ENCODE data around the gene MYO10. TPM values are rescaled to one million over a fixed set of nuclear protein-coding genes. Genes with fewer than 3 reads are reported as not detected.

MYO10 gene
- total RNA-seq, 4 donors from 2014 or later, result 21.0 to 29.8 (median 27.3) TPM

DNA sequence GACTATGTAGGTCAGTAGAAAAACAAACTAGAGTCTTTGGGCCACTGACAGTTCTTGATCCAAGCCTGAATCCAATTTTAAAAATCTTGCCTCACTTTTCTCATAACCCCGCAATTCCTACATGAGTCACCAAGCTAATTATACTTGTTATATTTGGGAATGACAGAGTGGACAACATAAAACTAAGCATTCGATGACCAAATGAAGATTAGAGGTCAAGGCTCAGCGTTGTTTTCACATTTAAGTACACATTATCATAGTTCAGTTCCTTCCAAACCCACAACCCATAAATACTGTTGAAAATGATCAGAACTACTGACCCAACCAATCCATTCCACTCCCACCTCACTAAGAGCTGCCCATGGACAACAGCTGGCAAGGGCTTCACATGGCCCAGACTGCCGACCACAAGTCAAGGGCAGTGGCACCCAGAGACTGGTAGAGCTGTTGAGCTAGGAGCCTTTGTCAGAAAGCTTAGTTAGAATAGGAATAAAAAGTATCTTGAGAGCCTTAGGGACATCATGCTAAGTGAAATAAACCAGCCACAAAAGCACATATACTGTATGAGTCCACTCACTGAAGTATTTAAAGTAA lies 64.2 kb downstream of the MYO10 start:
- peaks cover 0 to 29% (median 12%) of the 10 kb centered on the region in 3 donors for H3K4me1 ChIP-seq
- intact Hi-C loops (cut with DNase I), result no loop called here
- DNase-seq, result no peak
- peak overlapping the region in 3 of 4 donors; percentile 50 to 70 (median 69) for H3K27ac ChIP-seq
- no peaks in the 10 kb centered on the region for H3K27me3 ChIP-seq
- H3K36me3 ChIP-seq, result peaks cover 0 to 38% (median 0%) of the 10 kb centered on the region in 3 donors
- H3K4me3 ChIP-seq, result no peak overlapping the region
- WGBS, 2 donors, result 55 to 79% methylated on average over 4 of the region's 4 CpGs
- no peak for TF ChIP-seq POLR2A (IDR thresholded peaks at IDR 0.05)
- TF ChIP-seq, protein P1, sequence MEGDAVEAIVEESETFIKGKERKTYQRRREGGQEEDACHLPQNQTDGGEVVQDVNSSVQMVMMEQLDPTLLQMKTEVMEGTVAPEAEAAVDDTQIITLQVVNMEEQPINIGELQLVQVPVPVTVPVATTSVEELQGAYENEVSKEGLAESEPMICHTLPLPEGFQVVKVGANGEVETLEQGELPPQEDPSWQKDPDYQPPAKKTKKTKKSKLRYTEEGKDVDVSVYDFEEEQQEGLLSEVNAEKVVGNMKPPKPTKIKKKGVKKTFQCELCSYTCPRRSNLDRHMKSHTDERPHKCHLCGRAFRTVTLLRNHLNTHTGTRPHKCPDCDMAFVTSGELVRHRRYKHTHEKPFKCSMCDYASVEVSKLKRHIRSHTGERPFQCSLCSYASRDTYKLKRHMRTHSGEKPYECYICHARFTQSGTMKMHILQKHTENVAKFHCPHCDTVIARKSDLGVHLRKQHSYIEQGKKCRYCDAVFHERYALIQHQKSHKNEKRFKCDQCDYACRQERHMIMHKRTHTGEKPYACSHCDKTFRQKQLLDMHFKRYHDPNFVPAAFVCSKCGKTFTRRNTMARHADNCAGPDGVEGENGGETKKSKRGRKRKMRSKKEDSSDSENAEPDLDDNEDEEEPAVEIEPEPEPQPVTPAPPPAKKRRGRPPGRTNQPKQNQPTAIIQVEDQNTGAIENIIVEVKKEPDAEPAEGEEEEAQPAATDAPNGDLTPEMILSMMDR (IDR thresholded peaks at IDR 0.05), result no peak
- no peaks in the 10 kb centered on the region for H3K9me3 ChIP-seq

DNA sequence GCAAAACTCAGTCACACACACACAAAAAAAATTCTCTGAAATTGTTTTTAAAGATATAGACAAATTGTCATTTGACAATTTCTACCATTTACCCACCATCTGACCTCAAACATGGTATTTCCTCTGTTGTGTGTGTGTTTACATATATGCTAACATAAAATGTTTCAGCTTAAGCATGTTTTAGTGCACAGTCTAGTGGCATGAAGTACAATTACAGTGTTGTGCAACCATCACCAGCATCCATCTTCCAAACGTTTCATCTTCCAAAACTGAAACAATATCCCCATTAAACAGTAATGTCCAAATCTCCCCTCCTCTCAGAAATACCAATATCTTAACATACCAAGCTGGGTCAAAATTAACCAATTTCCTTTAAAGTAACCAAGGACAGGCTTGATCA lies 65.2 kb downstream of the MYO10 start:
- no peak overlapping the region for H3K4me3 ChIP-seq
- TF ChIP-seq POLR2A (IDR thresholded peaks at IDR 0.05), result no peak
- TF ChIP-seq, protein P1 (IDR thresholded peaks at IDR 0.05), result peak in 2 of 6 experiments; percentile 23 to 48
- H3K9me3 ChIP-seq, result no peaks in the 10 kb centered on the region
- no peak for DNase-seq
- H3K4me1 ChIP-seq, result peaks cover 0 to 33% (median 12%) of the 10 kb centered on the region in 3 donors
- H3K36me3 ChIP-seq, result peaks cover 0 to 30% (median 0%) of the 10 kb centered on the region in 3 donors
- intact Hi-C loops (cut with DNase I), result no loop called here
- 52 to 60% methylated on average over 1 of the region's 1 CpG for WGBS, 2 donors
- H3K27ac ChIP-seq, result peak overlapping the region in 3 of 4 donors; percentile 60 to 72 (median 69)
- no peaks in the 10 kb centered on the region for H3K27me3 ChIP-seq

DNA sequence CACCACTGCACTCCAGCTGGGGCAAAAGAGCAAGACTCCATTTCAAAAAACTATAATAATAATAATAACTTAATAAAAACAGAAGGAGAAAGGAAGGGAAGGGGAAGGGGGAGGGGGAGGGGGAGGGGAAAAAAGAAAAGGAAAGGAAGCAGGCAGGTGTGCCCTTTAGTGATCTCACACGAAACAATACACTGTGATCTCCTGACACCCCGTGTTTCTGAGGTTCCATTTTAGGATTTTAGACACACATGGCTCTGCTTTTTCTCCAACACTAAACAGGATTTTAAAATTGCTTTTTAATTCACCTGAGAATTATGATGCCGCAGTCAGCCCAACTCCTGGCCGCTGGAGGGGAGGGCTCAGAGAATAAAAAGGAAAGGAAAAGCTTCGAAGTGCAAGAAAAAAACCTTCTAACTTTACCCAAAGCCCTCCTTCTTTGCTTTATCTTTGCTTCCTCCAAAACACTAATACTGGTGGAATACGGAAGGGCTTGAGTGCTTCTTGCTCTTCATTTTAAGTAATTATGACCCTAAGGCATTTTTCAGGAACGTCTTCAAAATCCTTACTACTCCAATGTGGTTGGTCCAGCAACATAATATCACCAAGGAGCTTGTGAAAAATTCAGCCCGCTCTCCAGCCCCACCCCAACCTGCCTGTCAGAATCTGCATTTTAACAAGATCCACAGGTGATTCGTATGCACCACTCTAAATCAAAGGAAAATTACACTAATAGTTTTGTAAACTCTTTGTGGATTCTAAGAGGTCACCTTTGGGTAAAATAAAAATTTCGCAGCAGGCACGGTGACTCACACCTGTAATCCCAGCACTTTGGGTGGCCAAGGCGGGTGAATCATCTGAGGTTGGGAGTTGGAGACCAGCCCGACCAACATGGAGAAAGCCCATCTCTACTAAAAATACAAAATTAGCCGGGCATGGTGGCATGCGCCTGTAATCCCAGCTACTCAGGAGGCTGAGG lies 66.0 kb downstream of the MYO10 start:
- peaks cover 0 to 22% (median 0%) of the 10 kb centered on the region in 3 donors for H3K36me3 ChIP-seq
- no peak for DNase-seq
- H3K9me3 ChIP-seq, result no peaks in the 10 kb centered on the region
- intact Hi-C loops (cut with DNase I), result no loop called here
- H3K27ac ChIP-seq, result peak overlapping the region; percentile 60 to 72 (median 68)
- peaks cover 0 to 33% (median 12%) of the 10 kb centered on the region in 3 donors for H3K4me1 ChIP-seq
- 45 to 58% methylated on average over 15 of the region's 15 CpGs for WGBS, 2 donors
- H3K27me3 ChIP-seq, result no peaks in the 10 kb centered on the region
- H3K4me3 ChIP-seq, result no peak overlapping the region
- no peak for TF ChIP-seq POLR2A (IDR thresholded peaks at IDR 0.05)
- TF ChIP-seq, protein P1 (IDR thresholded peaks at IDR 0.05), result no peak

DNA sequence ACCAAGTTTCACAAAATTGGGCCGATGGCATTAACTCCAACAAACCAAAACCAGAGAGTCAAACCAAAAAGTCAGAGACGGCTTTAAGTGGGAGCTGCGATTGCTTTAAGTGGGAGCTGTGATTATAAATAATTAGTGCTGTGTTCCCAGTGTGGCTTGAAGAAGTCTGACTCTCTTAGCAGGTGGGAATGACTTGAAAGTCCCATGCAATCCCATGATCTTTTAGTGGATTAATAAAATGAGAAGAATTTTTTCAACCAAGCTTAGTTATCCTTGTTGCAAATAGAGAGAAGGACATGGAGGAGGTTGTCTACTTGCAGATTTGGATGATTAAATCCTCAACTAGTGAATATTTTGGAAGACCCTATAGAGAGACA lies 68.5 kb downstream of the MYO10 start:
- DNase-seq, result no peak
- TF ChIP-seq, protein P1 (IDR thresholded peaks at IDR 0.05), result no peak
- no peak for TF ChIP-seq POLR2A (IDR thresholded peaks at IDR 0.05)
- H3K27me3 ChIP-seq, result no peaks in the 10 kb centered on the region
- peaks cover 0 to 45% (median 12%) of the 10 kb centered on the region in 3 donors for H3K4me1 ChIP-seq
- no peaks in the 10 kb centered on the region for H3K36me3 ChIP-seq
- intact Hi-C loops (cut with DNase I), result no loop called here
- H3K27ac ChIP-seq, result no peak overlapping the region
- no peak overlapping the region for H3K4me3 ChIP-seq
- 87 to 98% methylated on average over 3 of the region's 3 CpGs for WGBS, 2 donors
- H3K9me3 ChIP-seq, result no peaks in the 10 kb centered on the region
